Measurements from ENCODE around the gene ERC1. TPM values are rescaled to one million over a fixed set of nuclear protein-coding genes. Genes with fewer than 3 reads are reported as not detected.
"Not testable (repeated sequence)": the region's sequence is repeated elsewhere in the genome, so short reads cannot be mapped to it uniquely, and the experiment has no call there.

The ERC1 gene
- total and polyA plus RNA-seq, 2 of the 4 experiments (the other 2 are of a cell fraction) = 11.6 to 25.6 TPM

DNA sequence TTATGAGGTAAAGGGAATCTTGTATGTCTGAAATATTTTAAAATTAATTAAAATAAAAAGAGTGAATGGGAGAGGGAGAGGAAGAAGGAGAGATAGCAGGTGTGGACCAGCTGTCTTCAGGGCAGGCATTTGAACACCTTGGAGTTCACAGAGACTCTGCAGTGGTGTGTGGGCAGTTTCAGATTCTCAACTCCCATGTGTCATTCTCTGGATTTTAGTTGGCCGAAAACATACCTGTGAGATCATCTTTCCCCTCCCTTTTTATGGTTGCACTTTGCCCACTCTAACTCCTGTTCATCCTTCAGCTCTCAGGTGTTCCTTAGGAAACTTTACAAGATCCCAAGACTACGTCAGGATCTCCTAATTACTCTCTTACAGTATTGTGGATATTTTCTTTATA lies 108.1 kb downstream of the ERC1 start:
- Histone ChIP-seq H3K9ac (ENCODE audit: low read depth, low read length) (no peak overlapping the region), H4K5ac (ENCODE audit: low read depth, low read length) (no peak overlapping the region), H2BK5ac (ENCODE audit: low read depth, low read length, poor library complexity, severe bottlenecking) (no peak overlapping the region), H3K14ac (replicated peaks; ENCODE audit: low read depth, low read length) (no peak overlapping the region), H3K23ac (ENCODE audit: low read depth, low read length) (no peak overlapping the region), H3K27ac (ENCODE audit: insufficient read depth, low read length) (no peak overlapping the region), H4K8ac (ENCODE audit: low read depth in 2 of 2, low read length in 2 of 2) (no peak overlapping the region), H3K9me1 (ENCODE audit: insufficient read depth, low read length) (peaks cover 7% of the 10 kb centered on the region), H2AFZ (replicated peaks; ENCODE audit: low read length, poor library complexity) (no peak overlapping the region), H3K4me1 (ENCODE audit: control insufficient read depth, insufficient read depth, low read length) (peaks cover 4% of the 10 kb centered on the region; the same call in 1 of the 2 replicates), H2BK20ac (ENCODE audit: low read depth, low read length) (no peak overlapping the region), H3K4me3 (ENCODE audit: insufficient read depth, low read depth, low read length) (no peak overlapping the region), H2BK15ac (ENCODE audit: low read depth, low read length) (no peak overlapping the region), H3K79me1 (ENCODE audit: low read depth in 1 of 2, low read length in 2 of 2) (peaks cover 49 to 78% of the 10 kb centered on the region in 2 experiments), H2AK9ac (replicated peaks; ENCODE audit: low read depth, low read length, poor library complexity) (no peak overlapping the region), H4K20me1 (ENCODE audit: insufficient read depth, low read length) (peaks cover 24% of the 10 kb centered on the region), H3K4me2 (ENCODE audit: low read depth, low read length) (no peak overlapping the region), H3K56ac (ENCODE audit: extremely low read depth, insufficient read depth, low read length) (no peak overlapping the region), H3K4ac (ENCODE audit: low read depth, low read length) (no peak overlapping the region), H4K91ac (ENCODE audit: insufficient read depth, low read depth, low read length) (no peak overlapping the region), H3K18ac (ENCODE audit: low read depth, low read length) (no peak overlapping the region), H2BK120ac (ENCODE audit: low read depth, low read length) (no peak overlapping the region), H3K36me3 (ENCODE audit: control insufficient read depth, insufficient read depth, low read length) (peaks cover 2% of the 10 kb centered on the region), H2AK5ac (ENCODE audit: low read depth, low read length) (no peak overlapping the region), H3K9me3 (ENCODE audit: control insufficient read depth, insufficient read depth, low read length) (no peaks in the 10 kb centered on the region), H3K27me3 (ENCODE audit: control insufficient read depth, insufficient read depth, low read length) (no peaks in the 10 kb centered on the region)
- ChIA-PET CTCF (no interaction called here), POLR2A (ENCODE audit: unreplicated experiment) (no interaction called here)
- WGBS, 2 experiments (ENCODE audit: extremely low coverage in 2 of 2, insufficient read length in 1 of 2) = no CpG with 5 or more reads among the region's 2 CpGs
- dilution Hi-C loops (cut with HindIII; ENCODE audit: low sequenced_read_pairs, unreplicated experiment) (no loop called here), in situ Hi-C loops (cut with MboI; ENCODE audit: low sequenced_read_pairs) (loop anchor here (10.0 kb wide), 1 partner anchor 534 kb away; no protein-coding TSS in a partner anchor), intact Hi-C loops (cut with micrococcal nuclease) (loop anchor here (10.0 kb wide), 1 partner anchor 154 kb away; the partner anchor contains the start of gene RAD52)
- TF ChIP-seq, protein P1, sequence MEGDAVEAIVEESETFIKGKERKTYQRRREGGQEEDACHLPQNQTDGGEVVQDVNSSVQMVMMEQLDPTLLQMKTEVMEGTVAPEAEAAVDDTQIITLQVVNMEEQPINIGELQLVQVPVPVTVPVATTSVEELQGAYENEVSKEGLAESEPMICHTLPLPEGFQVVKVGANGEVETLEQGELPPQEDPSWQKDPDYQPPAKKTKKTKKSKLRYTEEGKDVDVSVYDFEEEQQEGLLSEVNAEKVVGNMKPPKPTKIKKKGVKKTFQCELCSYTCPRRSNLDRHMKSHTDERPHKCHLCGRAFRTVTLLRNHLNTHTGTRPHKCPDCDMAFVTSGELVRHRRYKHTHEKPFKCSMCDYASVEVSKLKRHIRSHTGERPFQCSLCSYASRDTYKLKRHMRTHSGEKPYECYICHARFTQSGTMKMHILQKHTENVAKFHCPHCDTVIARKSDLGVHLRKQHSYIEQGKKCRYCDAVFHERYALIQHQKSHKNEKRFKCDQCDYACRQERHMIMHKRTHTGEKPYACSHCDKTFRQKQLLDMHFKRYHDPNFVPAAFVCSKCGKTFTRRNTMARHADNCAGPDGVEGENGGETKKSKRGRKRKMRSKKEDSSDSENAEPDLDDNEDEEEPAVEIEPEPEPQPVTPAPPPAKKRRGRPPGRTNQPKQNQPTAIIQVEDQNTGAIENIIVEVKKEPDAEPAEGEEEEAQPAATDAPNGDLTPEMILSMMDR (conservative IDR thresholded peaks at IDR 0.05; ENCODE audit: low read depth, low read length) = no peak
- TF ChIP-seq CEBPB (IDR thresholded peaks at IDR 0.05; ENCODE audit: low read depth, low read length) (no peak), SMC3 (IDR thresholded peaks at IDR 0.05; ENCODE audit: low read depth, low read length) (no peak), MAFK (IDR thresholded peaks at IDR 0.05; ENCODE audit: low read depth, low read length) (no peak)
- ATAC-seq (ENCODE audit: low read depth) (no peak), DNase-seq (no peak)
- no TSS peak for BruUV-seq (replicated peaks)

DNA sequence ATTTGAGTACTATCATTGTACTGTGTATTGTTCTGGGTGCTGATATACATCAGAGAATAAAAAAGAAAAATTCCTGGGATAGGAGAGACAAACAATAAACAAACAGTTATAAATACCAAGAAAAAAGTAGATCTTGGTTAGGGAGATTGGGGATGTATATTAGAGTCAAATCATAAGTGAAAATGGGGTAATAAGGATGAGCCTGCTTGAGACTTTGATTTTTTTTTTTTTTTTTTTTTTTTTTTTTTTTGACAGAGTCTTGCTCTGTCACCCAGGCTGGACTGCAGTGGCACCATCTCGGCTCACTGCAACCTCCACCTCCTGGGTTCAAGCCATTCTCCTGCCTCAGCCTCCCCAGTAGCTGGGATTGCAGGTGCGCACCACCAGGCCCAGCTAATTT lies 108.6 kb downstream of the ERC1 start:
- DNase-seq; H3K4me2 ChIP-seq (ENCODE audit: low read depth, low read length); CTCF ChIA-PET; H3K23ac ChIP-seq (ENCODE audit: low read depth, low read length); H3K14ac ChIP-seq (replicated peaks; ENCODE audit: low read depth, low read length); H3K9me3 ChIP-seq (ENCODE audit: control insufficient read depth, insufficient read depth, low read length); ATAC-seq (ENCODE audit: low read depth); H3K27ac ChIP-seq (ENCODE audit: insufficient read depth, low read length); H3K4me1 ChIP-seq (ENCODE audit: control insufficient read depth, insufficient read depth, low read length); H2BK120ac ChIP-seq (ENCODE audit: low read depth, low read length); H2BK15ac ChIP-seq (ENCODE audit: low read depth, low read length); H4K8ac ChIP-seq (ENCODE audit: low read depth in 2 of 2, low read length in 2 of 2); H3K9ac ChIP-seq (ENCODE audit: low read depth, low read length); H2BK5ac ChIP-seq (ENCODE audit: low read depth, low read length, poor library complexity, severe bottlenecking); H3K4me3 ChIP-seq (ENCODE audit: insufficient read depth, low read depth, low read length); H4K91ac ChIP-seq (ENCODE audit: insufficient read depth, low read depth, low read length); H3K9me1 ChIP-seq (ENCODE audit: insufficient read depth, low read length); H3K36me3 ChIP-seq (ENCODE audit: control insufficient read depth, insufficient read depth, low read length); H2AK5ac ChIP-seq (ENCODE audit: low read depth, low read length); H3K56ac ChIP-seq (ENCODE audit: extremely low read depth, insufficient read depth, low read length); H2AFZ ChIP-seq (replicated peaks; ENCODE audit: low read length, poor library complexity); POLR2A ChIA-PET (ENCODE audit: unreplicated experiment); H3K27me3 ChIP-seq (ENCODE audit: control insufficient read depth, insufficient read depth, low read length); H3K18ac ChIP-seq (ENCODE audit: low read depth, low read length); H2AK9ac ChIP-seq (replicated peaks; ENCODE audit: low read depth, low read length, poor library complexity); H4K5ac ChIP-seq (ENCODE audit: low read depth, low read length); H2BK20ac ChIP-seq (ENCODE audit: low read depth, low read length); H3K4ac ChIP-seq (ENCODE audit: low read depth, low read length); BruUV-seq (replicated peaks): not testable (repeated sequence)
- dilution Hi-C loops (cut with HindIII; ENCODE audit: low sequenced_read_pairs, unreplicated experiment) = loop anchor here (25.0 kb wide), 1 partner anchor 463 kb away; no protein-coding TSS in a partner anchor
- intact Hi-C loops (cut with micrococcal nuclease) = loop anchor here (10.0 kb wide), 1 partner anchor 155 kb away; the partner anchor contains the start of gene RAD52
- in situ Hi-C loops (cut with MboI; ENCODE audit: low sequenced_read_pairs) = loop anchor here (10.0 kb wide), 1 partner anchor 535 kb away; no protein-coding TSS in a partner anchor
- H4K20me1 ChIP-seq (ENCODE audit: insufficient read depth, low read length) = peaks cover 27% of the 10 kb centered on the region
- no CpG with 5 or more reads among the region's 2 CpGs for WGBS, 2 experiments (ENCODE audit: extremely low coverage in 2 of 2, insufficient read length in 1 of 2)
- peaks cover 53 to 77% of the 10 kb centered on the region in 2 experiments for H3K79me1 ChIP-seq (ENCODE audit: low read depth in 1 of 2, low read length in 2 of 2)
